BLaER1 treated with 17β-estradiol and CSF1 and Interleukin-3, amounts not matched to agents 10 nM and 100 nM (cell line): ENCODE data around the gene EFR3B.

Source experiments
- H3K27ac ChIP-seq, 11 experiments: shearing (Covaris generic); formaldehyde crosslinking; 2 replicates each; pipeline ENCODE4 v1.8.1; 2022
- H3K27me3 ChIP-seq, 11 experiments: shearing (Covaris generic); formaldehyde crosslinking; 2 replicates each; pipeline ENCODE4 v1.8.1; 2022
- H3K36me3 ChIP-seq, 11 experiments: shearing (Covaris generic); formaldehyde crosslinking; 2 replicates each; pipeline ENCODE4 v1.8.1; 2022
- H3K4me1 ChIP-seq, 10 experiments: shearing (Covaris generic); formaldehyde crosslinking; 2 replicates each; pipeline ENCODE4 v1.8.1; 2022
- H3K4me2 ChIP-seq, 11 experiments: shearing (Covaris generic); formaldehyde crosslinking; 2 replicates each; pipeline ENCODE4 v1.8.1; 2022
- H3K4me3 ChIP-seq, 10 experiments: shearing (Covaris generic); formaldehyde crosslinking; 2 replicates each; pipeline ENCODE4 v1.8.1; 2022
- H3K9ac ChIP-seq, 11 experiments: shearing (Covaris generic); formaldehyde crosslinking; 2 replicates each; pipeline ENCODE4 v1.8.1; 2022
- H3K9me3 ChIP-seq, 11 experiments: shearing (Covaris generic); formaldehyde crosslinking; replicated peaks in 1 of 11; 2 replicates each; pipeline ENCODE4 v1.8.1; 2022
- H4K20me1 ChIP-seq, 11 experiments: shearing (Covaris generic); formaldehyde crosslinking; 2 replicates each; pipeline ENCODE4 v1.8.1; 2022
- Cebpa-rat ChIP-seq, 11 experiments: shearing (Covaris generic); IDR thresholded peaks; 2 replicates each; pipeline ENCODE4 v1.8.1; 2022

Gene EFR3B

GRCh38 chr2:25062511-25062917 lies 20.6 kb downstream of the EFR3B start:
- H3K27me3 ChIP-seq: no peaks in the 10 kb centered on the region
- TF ChIP-seq Cebpa-rat (IDR thresholded peaks at IDR 0.05): no peak
- H3K4me3 ChIP-seq: no peak overlapping the region
- no peak overlapping the region for H3K9ac ChIP-seq
- no peak overlapping the region for H3K4me2 ChIP-seq
- H4K20me1 ChIP-seq: no peaks in the 10 kb centered on the region
- H3K36me3 ChIP-seq: no peaks in the 10 kb centered on the region
- no peak overlapping the region for H3K27ac ChIP-seq
- peaks cover 0 to 13% (median 7%) of the 10 kb centered on the region in 11 experiments; a peak in 11 of 22 replicates for H3K9me3 ChIP-seq
- peaks cover 5 to 15% (median 11%) of the 10 kb centered on the region in 10 experiments; a peak in 16 of 20 replicates for H3K4me1 ChIP-seq

- no peaks in the 10 kb centered on the region for H4K20me1 ChIP-seq
- peaks cover 0 to 13% (median 7%) of the 10 kb centered on the region in 11 experiments; a peak in 11 of 22 replicates for H3K9me3 ChIP-seq
- no peaks in the 10 kb centered on the region for H3K27me3 ChIP-seq
- H3K4me2 ChIP-seq: peak overlapping the region; percentile 5 to 51 (median 27); a peak in 20 of 22 replicates
- no peak overlapping the region for H3K9ac ChIP-seq
- H3K4me3 ChIP-seq: no peak overlapping the region
- peaks cover 5 to 15% (median 11%) of the 10 kb centered on the region in 10 experiments; a peak in 16 of 20 replicates for H3K4me1 ChIP-seq
- TF ChIP-seq Cebpa-rat (IDR thresholded peaks at IDR 0.05): no peak
- H3K27ac ChIP-seq: no peak overlapping the region
- no peaks in the 10 kb centered on the region for H3K36me3 ChIP-seq
These were observed 22.2 kb downstream of the EFR3B start for GRCh38 chr2:25063876-25064660.

GRCh38 chr2:25065768-25066167 lies 23.9 kb downstream of the EFR3B start:
- no peak for TF ChIP-seq Cebpa-rat (IDR thresholded peaks at IDR 0.05)
- Histone ChIP-seq H3K9ac (no peak overlapping the region), H3K9me3 (peaks cover 0 to 13% (median 7%) of the 10 kb centered on the region in 11 experiments; a peak in 11 of 22 replicates), H3K27ac (no peak overlapping the region), H3K4me1 (peaks cover 5 to 15% (median 11%) of the 10 kb centered on the region in 10 experiments; a peak in 16 of 20 replicates), H3K4me2 (no peak overlapping the region), H3K27me3 (no peaks in the 10 kb centered on the region), H3K36me3 (no peaks in the 10 kb centered on the region), H3K4me3 (no peak overlapping the region), H4K20me1 (no peaks in the 10 kb centered on the region)

GRCh38 chr2:25066455-25066854 lies 24.6 kb downstream of the EFR3B start:
- Histone ChIP-seq H3K27me3 (no peaks in the 10 kb centered on the region), H3K27ac (no peak overlapping the region), H4K20me1 (no peaks in the 10 kb centered on the region), H3K36me3 (no peaks in the 10 kb centered on the region), H3K9me3 (peaks cover 0 to 13% (median 7%) of the 10 kb centered on the region in 11 experiments; a peak in 11 of 22 replicates), H3K4me2 (no peak overlapping the region), H3K9ac (no peak overlapping the region), H3K4me3 (no peak overlapping the region), H3K4me1 (peaks cover 5 to 15% (median 11%) of the 10 kb centered on the region in 10 experiments; a peak in 16 of 20 replicates)
- no peak for TF ChIP-seq Cebpa-rat (IDR thresholded peaks at IDR 0.05)

GRCh38 chr2:25068217-25068616 lies 26.3 kb downstream of the EFR3B start:
- no peak for TF ChIP-seq Cebpa-rat (IDR thresholded peaks at IDR 0.05)
- Histone ChIP-seq H3K36me3 (no peaks in the 10 kb centered on the region), H4K20me1 (no peaks in the 10 kb centered on the region), H3K27ac (no peak overlapping the region), H3K9me3 (peaks cover 0 to 13% (median 7%) of the 10 kb centered on the region in 11 experiments; a peak in 11 of 22 replicates), H3K9ac (no peak overlapping the region), H3K4me1 (peaks cover 5 to 15% (median 11%) of the 10 kb centered on the region in 10 experiments; a peak in 16 of 20 replicates), H3K27me3 (no peaks in the 10 kb centered on the region), H3K4me3 (no peak overlapping the region), H3K4me2 (no peak overlapping the region)

- H3K4me2 ChIP-seq: no peak overlapping the region
- TF ChIP-seq Cebpa-rat (IDR thresholded peaks at IDR 0.05): no peak
- peaks cover 0 to 1% (median 0%) of the 10 kb centered on the region in 11 experiments; a peak in 1 of 22 replicates for H3K9me3 ChIP-seq
- H3K4me3 ChIP-seq: no peak overlapping the region
- no peaks in the 10 kb centered on the region for H3K27me3 ChIP-seq
- no peak overlapping the region for H3K9ac ChIP-seq
- H3K27ac ChIP-seq: no peak overlapping the region
- H3K4me1 ChIP-seq: peaks cover 7 to 21% (median 12%) of the 10 kb centered on the region in 10 experiments
- no peaks in the 10 kb centered on the region for H4K20me1 ChIP-seq
- no peaks in the 10 kb centered on the region for H3K36me3 ChIP-seq
These were observed 30.1 kb downstream of the EFR3B start for GRCh38 chr2:25071966-25072365.

GRCh38 chr2:25072606-25073005 lies 30.7 kb downstream of the EFR3B start:
- Histone ChIP-seq H3K4me1 (peaks cover 10 to 25% (median 17%) of the 10 kb centered on the region in 10 experiments), H3K36me3 (no peaks in the 10 kb centered on the region), H3K4me2 (no peak overlapping the region), H3K4me3 (no peak overlapping the region), H4K20me1 (no peaks in the 10 kb centered on the region), H3K27me3 (no peaks in the 10 kb centered on the region), H3K27ac (no peak overlapping the region), H3K9me3 (no peaks in the 10 kb centered on the region), H3K9ac (no peak overlapping the region)
- no peak for TF ChIP-seq Cebpa-rat (IDR thresholded peaks at IDR 0.05)

- Histone ChIP-seq H3K27me3 (no peaks in the 10 kb centered on the region), H4K20me1 (no peaks in the 10 kb centered on the region), H3K9me3 (no peaks in the 10 kb centered on the region), H3K4me2 (no peak overlapping the region), H3K4me1 (peaks cover 10 to 25% (median 17%) of the 10 kb centered on the region in 10 experiments), H3K27ac (no peak overlapping the region), H3K36me3 (no peaks in the 10 kb centered on the region), H3K4me3 (no peak overlapping the region), H3K9ac (no peak overlapping the region)
- TF ChIP-seq Cebpa-rat (IDR thresholded peaks at IDR 0.05): no peak
These were observed 31.1 kb downstream of the EFR3B start for GRCh38 chr2:25073025-25073424.

- peaks cover 10 to 25% (median 17%) of the 10 kb centered on the region in 10 experiments for H3K4me1 ChIP-seq
- no peak overlapping the region for H3K4me2 ChIP-seq
- H4K20me1 ChIP-seq: no peaks in the 10 kb centered on the region
- no peaks in the 10 kb centered on the region for H3K27me3 ChIP-seq
- H3K9ac ChIP-seq: no peak overlapping the region
- TF ChIP-seq Cebpa-rat (IDR thresholded peaks at IDR 0.05): no peak
- no peak overlapping the region for H3K27ac ChIP-seq
- H3K4me3 ChIP-seq: no peak overlapping the region
- H3K36me3 ChIP-seq: no peaks in the 10 kb centered on the region
- no peaks in the 10 kb centered on the region for H3K9me3 ChIP-seq
These were observed 32.0 kb downstream of the EFR3B start for GRCh38 chr2:25073914-25074313.
